HEK293 (cell line): ENCODE measurements around the gene PTPMT1.

Experiments
- CTCF ChIA-PET: fragments of 350-600 bp; formaldehyde crosslinking; extraction: SDS; loops from one replicate; lab custom pipeline; 2021; ENCODE audit warnings: antibody characterized with exemption; lab: Yijun Ruan, JAX
- POLR2A ChIA-PET: fragments of 300-600 bp; formaldehyde crosslinking; extraction: SDS; loops from one replicate; lab custom pipeline; 2020; ENCODE audit warnings: antibody characterized with exemption, inconsistent platforms; lab: Yijun Ruan, JAX
- H3K27ac ChIP-seq: fragments of 200-500 bp; sonication (Bioruptor generic); 2 replicates; pipeline ENCODE4 v1.5.1; 2014; ENCODE audit warnings: low read depth, low read length, control low read depth, inconsistent platforms; ENCODE audit errors: extremely low read depth
- H3K36me3 ChIP-seq, 2 experiments: fragments of 200-500 bp in 1 of 2; sonication (Bioruptor generic) in 1 of 2; 1 replicate in 1 of 2; 2 replicates in 1 of 2; pipeline ENCODE4 v1.5.1; 2014 to 2017; ENCODE audit warnings: inconsistent platforms in 2 of 2, low read length in 2 of 2; ENCODE audit not compliant: control insufficient read depth in 2 of 2, insufficient read depth in 1 of 2
- H3K4me1 ChIP-seq: fragments of 200-500 bp; sonication (Bioruptor generic); 2 replicates; pipeline ENCODE4 v1.5.1; 2014; ENCODE audit warnings: mild to moderate bottlenecking, low read length, inconsistent platforms; ENCODE audit not compliant: control insufficient read depth, insufficient read depth
- H3K4me3 ChIP-seq: 2 replicates; pipeline ENCODE4 v1.5.1; 2011; ENCODE audit warnings: low read depth, mild to moderate bottlenecking, control low read depth, low read length, moderate library complexity
- H3K9me3 ChIP-seq: fragments of 200-500 bp; sonication (Bioruptor generic); 2 replicates; pipeline ENCODE4 v1.5.1; 2014; ENCODE audit warnings: low read depth, low read length, inconsistent platforms; ENCODE audit not compliant: control insufficient read depth, insufficient read depth
- EGR2 ChIP-seq: fragments of 450-650 bp; formaldehyde crosslinking; IDR thresholded peaks from 2 replicates; pipeline ENCODE4 v1.5.1; 2016; ENCODE audit warnings: low read depth, missing biosample characterization, missing genetic modification characterization
- GLIS1 ChIP-seq: fragments of 450-650 bp; formaldehyde crosslinking; IDR thresholded peaks from 2 replicates; pipeline ENCODE4 v1.5.1; 2016; ENCODE audit warnings: missing biosample characterization, missing genetic modification characterization
- HOXD13 ChIP-seq: sonication (generic); formaldehyde crosslinking; IDR thresholded peaks from 2 replicates; pipeline ENCODE4 v1.8.0; 2022; ENCODE audit warnings: missing genetic modification reagents, borderline replicate concordance
- KLF8 ChIP-seq: fragments of 450-650 bp; formaldehyde crosslinking; IDR thresholded peaks from 2 replicates; pipeline ENCODE4 v1.5.1; 2016; ENCODE audit warnings: missing biosample characterization, missing genetic modification characterization
- PATZ1 ChIP-seq: fragments of 450-650 bp; formaldehyde crosslinking; IDR thresholded peaks from 2 replicates; pipeline ENCODE4 v1.5.1; 2016; ENCODE audit warnings: missing biosample characterization, missing genetic modification characterization
- ZBTB20 ChIP-seq: fragments of 450-650 bp; formaldehyde crosslinking; IDR thresholded peaks from 2 replicates; pipeline ENCODE4 v1.5.1; 2016; ENCODE audit warnings: missing biosample characterization, missing genetic modification characterization
- ZFHX2 ChIP-seq: fragments of 450-650 bp; formaldehyde crosslinking; conservative IDR thresholded peaks from 2 replicates; pipeline ENCODE4 v1.5.1; 2016; ENCODE audit warnings: missing biosample characterization, missing genetic modification characterization
- ZIC2 ChIP-seq: fragments of 450-650 bp; formaldehyde crosslinking; IDR thresholded peaks from 2 replicates; pipeline ENCODE4 v1.5.1; 2016; ENCODE audit warnings: missing biosample characterization, missing genetic modification characterization
- ZNF10 ChIP-seq: fragments of 450-650 bp; formaldehyde crosslinking; IDR thresholded peaks from 2 replicates; pipeline ENCODE4 v1.5.1; 2017; ENCODE audit warnings: missing biosample characterization, missing genetic modification characterization
- ZNF148 ChIP-seq: fragments of 450-650 bp; formaldehyde crosslinking; IDR thresholded peaks from 2 replicates; pipeline ENCODE4 v1.5.0; 2017; ENCODE audit warnings: missing biosample characterization, missing genetic modification characterization, borderline replicate concordance
- ZNF19 ChIP-seq: fragments of 450-650 bp; formaldehyde crosslinking; IDR thresholded peaks from 2 replicates; pipeline ENCODE4; 2016; ENCODE audit warnings: missing biosample characterization, missing genetic modification characterization, low read depth
- ZNF2 ChIP-seq: fragments of 450-650 bp; formaldehyde crosslinking; IDR thresholded peaks from 2 replicates; pipeline ENCODE4 v1.5.1; 2016; ENCODE audit warnings: missing biosample characterization, missing genetic modification characterization
- ZNF366 ChIP-seq: fragments of 450-650 bp; formaldehyde crosslinking; conservative IDR thresholded peaks from 2 replicates; pipeline ENCODE4 v1.5.1; 2016; ENCODE audit warnings: missing biosample characterization, missing genetic modification characterization
- ZNF391 ChIP-seq: fragments of 450-650 bp; formaldehyde crosslinking; IDR thresholded peaks from 2 replicates; pipeline ENCODE4 v1.5.1; 2016; ENCODE audit warnings: low read depth, missing biosample characterization, missing genetic modification characterization, borderline replicate concordance
- ZNF629 ChIP-seq: fragments of 450-650 bp; formaldehyde crosslinking; IDR thresholded peaks from 2 replicates; pipeline ENCODE4 v1.5.1; 2017; ENCODE audit warnings: missing biosample characterization, missing genetic modification characterization
- ZNF677 ChIP-seq: fragments of 450-650 bp; IDR thresholded peaks from 2 replicates; pipeline ENCODE4 v1.5.0; 2018; ENCODE audit warnings: missing biosample characterization, mild to moderate bottlenecking, missing genetic modification characterization, moderate library complexity
- ZNF704 ChIP-seq: fragments of 450-650 bp; formaldehyde crosslinking; IDR thresholded peaks from 2 replicates; pipeline ENCODE4 v1.5.1; 2016; ENCODE audit warnings: missing biosample characterization, missing genetic modification characterization

Gene PTPMT1

GRCh38 chr11:47578524-47579494 is 13.4 kb downstream of the PTPMT1 start, which contains the start of the genes KBTBD4 and NDUFS3 (continued):
- TF ChIP-seq ZNF391 (tag by site-specific recombination) (peak; percentile 100), ZNF19 (tag by site-specific recombination) (no peak)

GRCh38 chr11:47583844-47584243 is 18.4 kb downstream of the PTPMT1 start:
- no peaks in the 10 kb centered on the region for H3K4me1 ChIP-seq
- ChIA-PET POLR2A (interaction anchor here (0.6 kb wide), 1 partner anchor 106 kb away, joined by 3 read pairs; no protein-coding TSS in a partner anchor), CTCF (no interaction called here)
- H3K27ac ChIP-seq = no peak overlapping the region
- H3K9me3 ChIP-seq = no peaks in the 10 kb centered on the region
- TF ChIP-seq PATZ1 (tag by site-specific recombination) (no peak), ZNF148 (tag by site-specific recombination) (no peak), ZNF2 (tag by site-specific recombination) (no peak), ZNF366 (no peak), KLF8 (tag by site-specific recombination) (no peak), HOXD13 (CRISPR knock-in tag) (no peak), ZNF629 (tag by site-specific recombination) (no peak), ZBTB20 (tag by site-specific recombination) (no peak), ZNF677 (no peak), ZNF10 (no peak), ZFHX2 (tag by site-specific recombination) (peak; percentile 66), EGR2 (peak; percentile 38; the same call in 1 of the 2 replicates), ZNF704 (tag by site-specific recombination) (no peak)
- H3K36me3 ChIP-seq = peaks cover 20 to 55% of the 10 kb centered on the region in 2 experiments; a peak in 2 of 3 replicates
- H3K4me3 ChIP-seq = no peak overlapping the region

- H3K36me3 ChIP-seq = peaks cover 14 to 41% of the 10 kb centered on the region in 2 experiments; a peak in 2 of 3 replicates
- H3K9me3 ChIP-seq = no peaks in the 10 kb centered on the region
- ChIA-PET CTCF (no interaction called here), POLR2A (interaction anchor here (0.8 kb wide), 1 partner anchor 10 kb away, joined by 3 read pairs; no protein-coding TSS in a partner anchor)
- no peaks in the 10 kb centered on the region for H3K4me1 ChIP-seq
- no peak within 1 kb of the TSS for H3K27ac ChIP-seq
- TF ChIP-seq ZIC2 (no peak), GLIS1 (tag by site-specific recombination) (0 out of 2 replicates have a peak, but pooled peaks have one; percentile 9)
- H3K4me3 ChIP-seq = no peak within 1 kb of the TSS
These were observed 20.9 kb downstream of the PTPMT1 start, which contains the start of gene FAM180B for GRCh38 chr11:47586098-47586855. Gene FAM180B, plus strand, starts transcription at chr11:47586678. Its CDS starts 91 bp downstream, at chr11:47586769.
